HG03558 (cell line): Measurements from ENCODE around the gene PDLIM1.

ENCODE experiments used
- ATAC-seq: cut with Tn5 transposase; IDR thresholded peaks from one replicate; pipeline ENCODE4 v1.9.1; 2021; ENCODE audit warnings: moderate number of reproducible peaks; ENCODE audit not compliant: unreplicated experiment; ENCODE audit errors: extremely low read depth

PDLIM1 gene

DNA sequence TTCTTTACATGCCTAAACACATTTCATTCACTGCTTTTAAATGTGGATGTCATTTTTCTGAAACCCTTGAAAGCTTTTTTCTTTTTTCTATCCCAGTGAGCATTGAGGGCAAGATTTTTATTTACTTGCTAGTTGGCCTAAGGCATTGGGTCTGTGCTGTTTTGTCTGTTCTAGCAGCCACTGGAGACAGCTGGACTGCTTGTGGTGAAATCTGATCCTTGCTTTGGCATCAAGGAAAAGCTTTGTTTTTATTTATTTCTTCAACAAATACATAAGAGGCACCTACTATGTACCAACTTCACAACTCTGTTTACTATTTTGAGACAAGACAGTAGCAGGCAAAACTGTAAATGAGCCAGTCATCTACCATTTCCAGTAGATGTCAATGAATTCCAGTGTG lies 28.4 kb upstream of the PDLIM1 start:
- ATAC-seq: no peak

DNA sequence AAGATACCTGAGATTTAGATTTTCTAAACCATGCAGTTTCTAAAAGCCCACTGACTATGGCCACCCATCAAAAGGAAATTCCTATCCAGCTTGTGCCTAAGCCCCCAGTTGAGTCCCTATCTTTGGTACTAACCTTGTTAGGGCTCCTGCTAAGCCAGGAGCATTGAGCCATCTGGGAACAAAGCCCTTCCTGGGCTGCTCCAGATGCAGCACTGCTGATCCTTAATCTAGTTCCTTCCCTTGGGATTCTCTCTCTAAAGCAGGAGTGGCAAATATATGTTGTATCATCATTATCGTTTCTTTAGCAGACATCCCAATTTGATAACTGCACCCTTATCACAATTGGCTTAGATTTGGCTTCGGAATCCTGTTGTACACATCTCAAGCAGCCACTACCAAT lies 24.7 kb upstream of the PDLIM1 start:
- no peak for ATAC-seq

DNA sequence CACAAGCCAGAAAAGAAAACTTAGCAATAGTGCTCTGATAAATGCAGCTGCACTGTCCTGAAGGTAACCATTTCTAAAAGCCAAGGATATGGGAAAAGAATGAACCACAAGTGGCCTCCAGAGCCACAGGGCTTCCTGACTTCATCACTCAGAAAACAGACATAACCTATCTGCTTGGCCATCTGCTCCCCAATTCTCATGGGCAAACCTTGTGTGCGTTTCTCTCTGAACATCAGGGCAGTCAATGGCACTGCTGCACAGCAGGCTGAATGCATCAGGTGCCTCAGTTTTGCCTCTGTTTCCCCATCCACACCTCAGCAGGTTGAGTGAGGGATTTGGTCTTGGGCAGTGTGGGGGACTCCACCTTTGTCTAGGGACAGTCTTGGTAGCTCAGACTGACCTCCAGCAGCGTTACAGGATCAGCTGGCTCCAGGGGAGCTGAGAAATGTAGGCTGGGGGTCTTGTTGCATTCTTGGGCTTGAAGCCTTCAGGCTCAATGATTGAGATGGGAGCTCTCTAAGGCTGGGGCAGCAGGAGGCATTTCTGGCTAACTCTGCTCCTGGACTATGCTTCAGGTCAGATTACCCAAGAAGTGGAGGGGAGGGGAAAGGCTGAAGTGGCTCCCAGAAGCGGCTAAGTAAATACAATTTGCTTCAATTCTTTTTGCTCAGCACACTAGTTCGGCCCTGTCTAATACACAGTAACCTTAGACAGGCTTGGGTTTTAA lies 23.6 kb upstream of the PDLIM1 start:
- no peak for ATAC-seq

DNA sequence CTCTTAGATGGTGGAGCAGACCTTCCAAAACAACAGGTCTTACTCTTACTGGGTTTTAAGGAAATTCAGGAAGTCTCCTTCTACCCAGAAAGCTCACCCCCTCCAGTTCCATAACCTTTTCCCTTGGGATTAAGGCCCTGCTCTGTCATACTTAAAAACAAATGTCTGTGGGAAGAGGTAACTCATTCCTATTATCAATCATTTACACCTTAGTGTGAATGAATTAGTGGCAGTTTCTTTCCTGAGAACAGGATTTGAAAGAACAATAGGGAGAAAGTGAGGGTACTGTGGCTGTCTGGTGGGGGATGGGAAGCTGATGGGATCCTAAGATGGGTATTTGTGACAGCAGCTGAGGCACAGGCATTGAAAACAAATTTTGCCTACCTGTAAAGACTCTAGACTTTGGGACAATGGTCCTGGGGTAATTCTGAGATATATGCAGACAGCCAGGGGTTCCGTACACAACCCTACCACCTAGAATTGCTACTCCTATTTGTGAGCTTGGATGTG lies 22.2 kb upstream of the PDLIM1 start:
- ATAC-seq: no peak

DNA sequence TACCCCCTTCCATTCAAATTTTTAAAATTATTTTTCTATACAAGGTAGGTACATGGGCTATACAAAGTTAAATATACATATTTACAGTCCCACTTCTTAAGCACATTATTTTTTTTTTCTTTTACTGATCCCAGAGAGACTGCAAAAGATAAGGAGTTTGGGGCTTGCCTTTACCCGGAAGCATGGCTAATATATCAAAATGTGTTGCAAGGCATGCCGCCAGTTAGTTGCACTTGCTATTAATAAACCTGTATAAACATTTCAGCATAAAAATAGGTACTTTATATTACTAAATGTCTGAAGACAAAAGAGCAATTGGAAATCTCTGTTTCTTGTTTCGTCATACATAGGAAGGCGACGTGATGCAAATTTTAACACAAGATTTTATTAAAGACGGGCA lies 21.5 kb upstream of the PDLIM1 start:
- no peak for ATAC-seq

DNA sequence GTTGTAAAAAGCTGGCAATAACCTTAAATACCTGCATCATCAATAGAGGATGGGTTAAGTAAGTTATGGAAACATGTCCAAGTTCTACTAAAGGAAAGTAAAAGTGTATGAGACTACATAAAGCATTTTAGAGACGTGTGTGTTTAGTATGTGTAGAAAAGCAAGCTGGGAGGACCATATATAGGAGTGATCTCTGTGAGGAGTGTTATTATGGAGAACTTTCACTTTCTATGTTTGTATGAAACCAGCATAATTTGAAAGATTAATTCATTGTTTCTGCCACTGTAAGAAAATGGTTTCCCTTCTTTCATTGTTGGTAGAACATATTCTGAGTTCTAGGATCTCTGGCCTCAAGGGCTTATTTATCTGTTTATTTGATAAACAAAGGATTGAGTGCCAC lies 19.2 kb upstream of the PDLIM1 start:
- no peak for ATAC-seq

DNA sequence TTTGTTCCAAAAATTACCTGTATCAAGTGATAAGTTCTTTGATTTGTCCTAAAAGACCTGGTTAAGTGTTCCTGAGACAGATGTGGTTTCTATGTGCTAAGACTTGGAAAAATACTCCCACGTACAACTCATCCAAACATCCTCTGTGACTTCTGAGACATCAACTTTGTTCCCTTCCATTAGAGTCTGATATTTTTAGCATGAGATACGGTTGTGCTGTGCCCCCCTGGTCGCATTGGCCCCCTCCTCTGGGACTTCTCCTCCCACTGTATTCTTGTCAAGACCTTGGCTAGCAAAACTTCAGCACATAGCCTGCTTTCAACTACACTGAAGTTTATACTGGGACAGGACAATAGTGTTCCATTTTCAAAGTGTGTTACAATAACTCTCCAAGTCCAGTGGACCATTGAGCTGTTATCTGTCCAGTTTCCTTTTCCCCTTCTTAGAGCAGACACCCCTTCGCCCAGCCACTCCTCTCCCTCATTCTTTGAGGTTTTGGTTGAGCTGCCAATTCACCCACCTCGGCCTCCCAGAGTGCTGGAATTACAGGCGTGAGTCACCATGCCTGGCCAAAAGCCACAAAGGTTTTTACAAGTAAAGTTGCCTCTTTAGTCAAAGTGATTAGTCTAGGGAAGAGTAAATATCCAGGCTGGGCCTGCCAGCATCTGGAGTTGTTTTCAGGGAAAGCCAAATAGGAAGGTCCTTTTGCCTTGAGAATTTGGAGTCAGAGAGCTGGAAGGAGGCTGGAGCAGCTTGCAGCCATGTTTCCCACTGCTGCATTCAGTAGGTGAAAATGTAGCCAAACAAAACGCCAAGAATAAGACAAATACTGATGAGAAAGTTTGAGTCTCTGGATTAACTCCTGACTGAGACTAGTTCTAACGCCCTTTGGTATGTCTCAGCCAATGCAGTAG lies 17.8 kb upstream of the PDLIM1 start:
- no peak for ATAC-seq

DNA sequence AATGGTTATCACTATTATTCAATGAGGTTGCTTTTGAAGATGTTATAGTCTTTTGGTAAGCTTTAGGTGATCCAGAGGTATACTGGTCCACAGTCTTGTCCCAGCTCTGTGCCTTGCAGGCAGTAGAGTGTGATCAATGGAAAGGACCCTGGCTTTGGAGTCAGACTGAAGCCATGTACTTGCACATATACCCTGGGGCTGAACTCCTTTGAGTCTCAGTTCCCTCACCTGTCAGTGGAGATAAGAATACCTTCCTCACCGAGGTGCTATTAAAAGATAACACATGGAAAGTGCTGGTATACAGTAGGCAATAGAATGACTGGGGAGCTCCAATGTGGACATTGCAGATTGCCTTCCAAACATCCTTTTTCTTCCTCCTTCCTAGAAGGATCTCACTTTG lies 16.0 kb upstream of the PDLIM1 start:
- no peak for ATAC-seq

DNA sequence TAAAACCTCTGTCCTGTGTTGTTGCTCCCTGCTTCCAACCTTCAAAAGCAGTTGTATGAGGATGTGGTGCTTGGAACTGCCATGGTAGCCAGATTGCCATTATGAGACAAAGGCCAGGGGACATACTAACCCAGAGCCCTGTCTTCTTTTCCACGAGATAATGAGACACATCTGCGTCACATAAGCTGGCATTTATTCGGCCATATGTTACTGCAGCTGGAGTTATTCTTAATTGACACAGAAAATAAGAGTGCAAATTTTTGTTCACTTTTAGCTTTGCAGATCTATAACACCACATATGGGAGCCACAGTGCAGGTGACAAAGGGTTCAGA lies 15.5 kb upstream of the PDLIM1 start:
- no peak for ATAC-seq

DNA sequence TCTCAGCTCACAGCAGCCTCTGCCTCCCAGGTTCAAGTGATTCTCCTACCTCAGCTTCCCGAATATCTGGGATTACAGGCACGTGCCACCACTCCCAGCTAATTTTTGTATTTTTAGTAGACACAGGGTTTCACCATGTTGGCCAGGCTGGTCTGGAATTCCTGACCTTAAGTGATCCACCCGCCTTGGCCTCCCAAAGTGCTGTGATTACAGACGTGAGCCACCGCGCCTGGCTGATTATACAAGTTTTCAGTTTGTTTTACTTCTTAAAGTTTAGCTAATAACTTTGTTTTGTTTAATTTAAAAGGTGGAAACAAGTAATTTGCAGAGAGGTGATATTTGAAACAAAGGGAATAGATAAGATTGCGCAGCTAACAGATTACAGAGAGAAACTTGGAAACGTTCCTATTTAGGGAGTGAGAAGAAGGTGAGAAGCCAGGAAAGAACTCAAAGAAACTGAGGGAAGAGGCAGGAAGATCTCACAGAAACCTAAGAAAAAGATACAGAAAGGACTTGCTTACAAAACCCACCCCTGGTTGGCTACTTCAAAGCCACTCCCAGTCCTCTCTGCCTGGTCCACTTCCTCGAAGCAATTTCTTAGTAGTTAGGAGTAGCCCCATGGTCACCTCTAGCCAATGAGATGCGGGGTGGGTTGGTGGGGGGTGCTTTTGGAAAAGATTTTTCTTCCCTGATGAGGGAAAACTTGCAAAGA lies 15.0 kb upstream of the PDLIM1 start:
- ATAC-seq: no peak

DNA sequence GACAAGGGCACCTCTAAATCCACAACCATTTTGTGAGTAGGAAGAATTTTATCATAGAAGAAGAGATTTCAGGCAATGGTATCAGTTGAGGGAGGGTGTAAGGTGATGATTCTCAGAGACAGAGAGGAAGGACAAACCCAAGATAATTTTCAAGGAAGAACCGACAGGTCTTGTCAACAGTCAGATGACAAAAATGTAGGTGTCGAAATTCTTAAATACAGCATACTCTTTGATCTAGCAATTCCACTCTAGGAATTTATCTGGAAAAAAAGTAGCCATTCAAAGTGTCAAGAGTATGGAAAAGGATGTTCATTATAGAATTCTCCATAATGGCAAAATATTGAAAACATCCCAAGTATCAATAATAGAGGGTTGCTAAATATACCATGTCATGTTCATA lies 14.2 kb upstream of the PDLIM1 start:
- no peak for ATAC-seq

DNA sequence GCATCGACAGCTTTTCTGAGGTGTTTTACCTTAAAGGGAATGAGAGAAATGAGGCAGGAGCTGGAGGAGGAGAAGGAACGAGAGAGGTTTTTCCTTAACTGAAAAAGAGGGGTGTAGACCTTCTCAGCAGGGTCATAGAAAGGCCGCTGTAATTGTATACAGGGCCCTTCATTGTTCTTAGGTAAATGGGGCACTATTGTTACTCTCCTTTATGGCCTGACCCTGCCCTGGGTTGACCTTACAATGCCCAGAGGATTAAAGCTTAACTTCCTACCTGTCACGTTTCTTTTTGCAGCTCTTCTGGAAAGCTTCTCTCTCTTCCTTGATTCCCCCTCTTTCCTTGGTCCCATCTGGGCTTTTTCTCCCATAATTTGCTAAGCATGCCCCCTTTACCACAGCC lies 13.7 kb upstream of the PDLIM1 start:
- ATAC-seq: no peak

DNA sequence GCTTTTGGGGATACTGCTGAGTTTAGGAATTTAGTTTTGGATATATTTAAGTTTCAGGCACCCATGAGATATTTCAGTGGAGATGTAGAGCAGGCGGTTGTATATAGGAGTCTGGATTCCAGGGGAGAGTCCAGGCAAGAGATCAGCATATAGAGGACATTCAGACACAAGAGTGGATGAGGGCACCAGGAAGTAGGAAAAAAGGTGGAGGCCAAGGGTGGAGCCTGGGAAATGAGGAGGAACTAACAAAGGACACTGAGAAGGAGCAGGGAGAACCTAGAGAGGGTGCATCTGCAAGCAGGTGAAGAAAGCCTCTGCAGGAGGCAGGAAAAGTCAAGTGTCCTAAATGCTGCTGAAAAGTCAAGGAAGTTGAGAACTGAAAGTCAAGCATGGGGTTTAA lies 13.1 kb upstream of the PDLIM1 start:
- ATAC-seq: no peak

DNA sequence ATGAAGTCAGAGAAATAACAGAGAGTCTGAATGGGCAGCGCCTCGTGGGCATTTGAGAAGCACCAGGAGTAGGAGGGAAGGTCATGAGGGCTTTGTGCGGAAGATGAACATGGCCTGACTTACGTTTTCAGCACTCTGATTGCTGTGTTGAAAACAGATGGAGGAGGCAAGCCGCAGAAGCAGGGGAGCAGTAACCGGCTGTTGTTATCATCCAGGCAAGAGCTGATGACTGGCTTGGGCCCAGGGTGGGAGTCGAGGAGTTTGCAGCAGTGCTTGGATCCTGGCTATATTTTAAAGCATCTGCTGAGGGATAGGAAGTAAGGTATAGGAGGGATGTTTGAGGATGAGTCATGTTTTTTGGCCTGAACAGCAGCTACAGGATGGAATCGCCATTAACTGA lies 12.7 kb upstream of the PDLIM1 start:
- no peak for ATAC-seq

DNA sequence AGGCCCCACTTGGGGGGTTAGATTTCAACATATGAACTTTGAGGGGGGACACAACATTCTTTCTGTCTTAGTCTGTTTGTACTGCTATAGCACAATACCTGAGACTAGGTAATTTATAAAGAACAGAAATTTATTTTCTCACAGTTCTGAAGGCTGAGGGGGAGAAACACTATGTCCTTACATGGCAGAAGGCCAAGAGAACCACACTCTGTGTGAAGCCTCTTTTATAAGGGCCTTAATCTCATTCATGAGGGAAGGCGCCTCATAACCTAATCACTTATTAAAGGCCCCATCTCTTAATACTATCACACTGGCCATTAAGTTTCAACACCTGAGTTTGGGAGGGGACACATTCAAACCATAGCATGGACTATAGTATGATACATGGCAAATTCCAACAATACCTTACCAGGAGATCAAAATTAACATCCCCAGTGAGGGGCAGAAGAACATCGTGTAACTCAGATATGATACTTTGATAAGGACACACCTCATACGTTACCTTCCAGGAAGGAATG lies 9.3 kb upstream of the PDLIM1 start:
- no peak for ATAC-seq

DNA sequence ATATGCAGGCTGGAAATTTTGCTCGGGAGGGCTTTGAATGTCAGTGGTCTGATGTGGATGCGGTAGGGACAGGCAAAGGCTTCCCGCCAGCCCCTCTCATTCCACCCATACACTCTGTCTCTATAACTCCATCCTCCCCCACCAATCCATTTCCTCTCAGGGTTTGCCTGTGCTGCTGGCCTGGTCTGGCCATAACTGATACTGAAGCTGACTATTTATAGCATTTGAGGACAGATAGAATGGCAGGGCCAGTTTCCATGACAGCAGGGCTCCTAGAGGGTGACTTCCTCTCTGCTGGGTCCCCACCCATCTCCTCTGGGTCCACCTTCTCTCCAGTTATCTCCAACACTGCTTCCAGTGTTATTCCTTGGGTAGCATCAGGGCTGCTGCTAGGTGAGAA lies 6.6 kb upstream of the PDLIM1 start:
- ATAC-seq: peak; percentile 26

DNA sequence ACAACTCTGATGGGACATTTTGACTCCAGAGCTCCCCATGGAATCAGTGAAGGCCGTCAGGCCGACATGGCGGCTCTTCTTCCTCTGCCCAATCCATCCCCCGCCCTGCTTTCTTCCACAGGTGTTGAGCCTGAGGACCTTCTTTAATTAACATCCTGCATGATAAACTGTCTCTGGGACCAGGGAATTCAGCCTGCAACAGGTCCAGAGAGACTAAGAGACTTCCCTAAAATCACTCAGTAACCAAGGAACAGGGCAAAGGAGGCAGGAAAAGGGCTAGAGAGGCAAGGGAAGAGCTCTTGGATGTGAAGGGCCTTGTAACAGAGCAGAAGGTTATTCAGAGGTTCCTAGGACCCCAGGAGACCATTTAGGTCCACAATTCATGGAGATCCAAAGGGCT lies 6.0 kb upstream of the PDLIM1 start:
- no peak for ATAC-seq

DNA sequence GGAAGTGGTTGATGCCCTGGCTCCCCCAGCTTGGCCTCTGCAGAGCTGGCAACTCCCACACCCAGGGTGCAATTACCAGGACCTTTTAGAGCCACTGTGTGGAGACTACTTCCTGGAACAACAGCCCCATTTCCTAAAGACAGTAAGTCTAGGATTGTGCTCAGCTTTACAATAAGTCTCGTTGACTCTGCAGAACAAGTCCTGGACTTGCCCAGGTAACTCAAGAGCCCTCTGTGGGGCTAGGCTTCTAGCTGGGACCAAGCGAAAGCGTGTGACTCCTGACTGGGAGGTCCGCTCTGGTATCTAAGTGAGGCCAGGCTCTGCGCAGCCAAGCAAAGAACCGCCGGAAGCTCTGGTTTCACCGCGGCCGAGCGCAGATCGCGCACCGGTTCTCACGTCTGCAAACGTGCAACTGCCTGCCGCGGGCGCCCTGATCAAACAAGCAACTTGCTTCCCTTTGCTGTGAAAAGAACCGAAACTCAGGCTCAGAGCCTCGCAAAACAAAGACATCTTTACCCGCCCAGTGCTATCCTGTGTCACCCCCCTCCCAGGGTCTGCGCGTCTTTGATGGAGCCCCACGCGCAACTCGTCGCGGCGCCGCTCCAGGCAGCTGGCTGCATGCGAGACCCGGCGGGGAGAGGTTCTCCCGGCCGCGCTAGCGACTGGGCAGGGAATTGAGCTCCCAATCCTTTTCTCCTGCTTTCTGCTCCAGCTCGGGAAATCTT lies 4.4 kb upstream of the PDLIM1 start:
- peak; percentile 68 for ATAC-seq

DNA sequence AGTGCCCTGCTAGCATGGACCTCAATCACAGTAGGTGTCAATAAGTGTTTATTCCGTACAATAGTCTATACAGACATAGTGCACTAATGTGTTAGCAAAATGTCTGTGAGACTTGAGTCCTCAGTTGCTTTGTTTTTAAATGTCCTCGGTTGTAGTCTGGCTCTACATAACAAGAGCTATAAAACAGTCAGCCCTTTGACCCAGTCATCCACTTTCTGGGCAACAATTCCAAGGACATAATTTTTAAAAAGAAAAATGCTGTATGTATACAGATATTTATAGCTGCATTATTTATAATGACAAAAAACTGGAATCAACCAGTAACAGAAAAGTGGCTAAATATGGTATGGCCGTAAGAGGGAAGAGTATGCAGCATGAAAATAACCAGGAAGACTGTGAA lies 2.8 kb upstream of the PDLIM1 start:
- ATAC-seq: no peak

DNA sequence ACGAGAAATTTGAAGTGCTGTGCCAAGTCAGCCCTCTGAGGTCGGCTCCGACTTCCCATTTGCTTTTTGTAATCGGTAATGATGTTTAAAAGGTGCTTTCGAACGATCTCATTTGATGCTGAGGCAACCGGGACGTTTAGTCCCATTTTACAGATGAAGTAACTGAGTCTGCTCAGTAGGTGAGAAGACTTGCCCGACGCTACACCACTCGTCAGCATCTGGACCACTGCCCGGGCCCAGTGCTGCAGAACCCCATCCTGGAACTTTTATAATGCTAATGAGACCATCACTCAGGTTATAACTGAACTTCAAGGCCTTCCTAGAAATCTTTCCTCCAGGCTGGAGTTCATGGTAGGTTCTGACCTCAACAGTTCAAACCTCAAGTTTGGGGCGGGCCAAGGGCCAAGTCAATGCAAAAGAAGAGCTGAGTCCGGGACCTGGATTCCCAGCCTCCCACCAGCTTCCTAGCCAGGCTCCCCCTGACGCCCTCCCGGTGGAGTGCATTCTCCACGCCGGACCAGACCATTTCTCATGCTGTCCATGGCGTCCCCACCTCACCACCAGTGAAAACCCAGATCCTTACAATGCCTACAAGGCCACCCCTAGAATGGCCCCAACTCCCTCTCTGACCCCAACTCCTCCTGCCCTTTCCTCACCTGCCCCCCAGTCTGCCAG lies 699 bp upstream of the PDLIM1 start:
- ATAC-seq: no peak
